Measurements from ENCODE around the gene PDE8B. TPM values are rescaled to one million over a fixed set of nuclear protein-coding genes. Genes with fewer than 3 reads are reported as not detected.

Gene PDE8B
- polyA plus RNA-seq, 1 experiment = 0.02 TPM

DNA sequence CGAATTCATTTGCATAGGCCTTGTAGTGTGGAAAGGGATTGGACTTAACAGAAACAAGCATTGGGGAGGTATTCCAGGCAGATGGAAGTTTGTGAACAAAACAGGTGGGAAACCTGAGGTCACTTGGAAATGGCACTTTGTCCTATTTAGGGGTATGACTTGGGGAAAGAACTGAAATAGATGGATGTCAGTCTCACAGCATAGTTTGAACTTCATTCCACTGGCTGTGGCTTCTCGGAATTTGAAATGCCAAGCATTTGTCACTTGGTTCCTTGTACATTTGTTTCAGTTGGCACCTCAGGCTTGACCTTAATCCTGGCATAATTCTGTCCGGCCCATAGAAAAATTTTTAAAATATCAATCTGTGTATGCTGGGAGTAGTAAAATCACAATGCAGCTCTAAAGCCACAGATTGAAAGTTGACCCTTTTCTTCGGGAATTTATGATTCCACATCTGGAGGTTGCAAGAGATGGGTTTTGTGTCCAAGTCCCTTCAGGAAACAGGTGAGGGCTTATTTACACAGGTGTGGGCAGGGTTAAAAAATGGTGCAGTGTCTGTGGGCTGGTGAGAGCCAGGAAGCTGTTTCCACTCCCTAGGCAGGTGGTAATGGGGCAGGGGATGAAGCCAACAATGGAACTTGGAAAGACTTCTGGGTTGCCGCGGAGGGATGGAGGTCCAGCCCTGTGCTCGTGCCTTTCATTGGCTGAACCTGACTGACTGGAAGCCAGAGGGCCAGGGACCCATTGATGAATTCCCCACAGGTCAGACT, 39.2 kb upstream of the PDE8B start:
- Histone ChIP-seq H3K27ac (ENCODE audit: low read depth, low read length) (no peak overlapping the region), H3K9me3 (ENCODE audit: control insufficient read depth, insufficient read depth, low read length) (no peaks in the 10 kb centered on the region; the same call in 1 of the 2 replicates), H3K27me3 (ENCODE audit: control insufficient read depth, insufficient read depth, low read length) (peaks cover 12% of the 10 kb centered on the region), H3K4me3 (ENCODE audit: low read depth, low read length) (no peak overlapping the region)
- POLR2A ChIA-PET = no interaction called here
- no peak for DNase-seq (ENCODE audit: low read depth, low spot score)
- TF ChIP-seq CTCF (IDR thresholded peaks at IDR 0.05; ENCODE audit: low read depth, low read length) = no peak
- CTCF ChIA-PET = interaction anchor here (1.6 to 3.0 kb wide), 2 partner anchors 10 to 27 kb away, joined by 3 to 13 read pairs; no protein-coding TSS in a partner anchor

GRCh38 chr5:77172713-77173328, 37.7 kb upstream of the PDE8B start:
- no peak overlapping the region for H3K4me3 ChIP-seq (ENCODE audit: low read depth, low read length)
- no peak overlapping the region for H3K27ac ChIP-seq (ENCODE audit: low read depth, low read length)
- no peaks in the 10 kb centered on the region; the same call in 1 of the 2 replicates for H3K9me3 ChIP-seq (ENCODE audit: control insufficient read depth, insufficient read depth, low read length)
- TF ChIP-seq CTCF (IDR thresholded peaks at IDR 0.05; ENCODE audit: low read depth, low read length) = no peak
- no peak for DNase-seq (ENCODE audit: low read depth, low spot score)
- ChIA-PET CTCF (no interaction called here), POLR2A (no interaction called here)
- H3K27me3 ChIP-seq (ENCODE audit: control insufficient read depth, insufficient read depth, low read length) = peaks cover 22% of the 10 kb centered on the region

- Histone ChIP-seq H3K27ac (ENCODE audit: low read depth, low read length) (no peak overlapping the region), H3K9me3 (ENCODE audit: control insufficient read depth, insufficient read depth, low read length) (no peaks in the 10 kb centered on the region), H3K4me3 (ENCODE audit: low read depth, low read length) (no peak overlapping the region), H3K27me3 (ENCODE audit: control insufficient read depth, insufficient read depth, low read length) (peaks cover 27% of the 10 kb centered on the region)
- no peak for TF ChIP-seq CTCF (IDR thresholded peaks at IDR 0.05; ENCODE audit: low read depth, low read length)
- ChIA-PET CTCF (interaction anchor here (0.9 to 2.4 kb wide), 2 partner anchors 30 to 318 kb away, joined by 6 to 10 read pairs; no protein-coding TSS in a partner anchor), POLR2A (no interaction called here)
- no peak for DNase-seq (ENCODE audit: low read depth, low spot score)
These were observed 36.0 kb upstream of the PDE8B start for GRCh38 chr5:77174526-77174925.

- Histone ChIP-seq H3K4me3 (ENCODE audit: low read depth, low read length) (no peak overlapping the region), H3K27ac (ENCODE audit: low read depth, low read length) (no peak overlapping the region), H3K9me3 (ENCODE audit: control insufficient read depth, insufficient read depth, low read length) (no peaks in the 10 kb centered on the region; the same call in 1 of the 2 replicates), H3K27me3 (ENCODE audit: control insufficient read depth, insufficient read depth, low read length) (peaks cover 33% of the 10 kb centered on the region)
- no peak for DNase-seq (ENCODE audit: low read depth, low spot score)
- TF ChIP-seq CTCF (IDR thresholded peaks at IDR 0.05; ENCODE audit: low read depth, low read length) = no peak
- ChIA-PET CTCF (interaction anchor here (2.4 kb wide), 1 partner anchor 31 kb away, joined by 10 read pairs; no protein-coding TSS in a partner anchor), POLR2A (no interaction called here)
These were observed 35.2 kb upstream of the PDE8B start for GRCh38 chr5:77175231-77175630.

DNA sequence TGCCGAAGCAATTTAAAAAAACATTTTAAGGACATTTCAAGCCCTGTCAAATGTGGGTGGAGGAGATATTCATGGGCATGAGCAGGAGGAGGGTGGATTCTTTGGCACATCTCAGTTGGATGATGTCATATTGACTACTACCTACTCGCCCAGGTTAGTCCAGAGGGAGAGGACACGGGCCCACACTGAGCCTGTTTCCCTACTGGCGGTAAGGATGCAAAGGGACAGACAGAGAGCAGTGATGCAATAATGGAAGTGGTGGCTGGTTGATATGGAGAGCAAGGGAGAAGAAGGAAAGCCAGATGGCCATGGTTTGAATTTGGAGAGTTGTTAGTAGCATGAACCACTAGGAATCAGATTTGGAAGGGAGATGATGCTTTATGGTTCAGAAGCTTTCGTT, 34.1 kb upstream of the PDE8B start:
- CTCF ChIA-PET = no interaction called here
- POLR2A ChIA-PET = no interaction called here
- no peak for TF ChIP-seq CTCF (IDR thresholded peaks at IDR 0.05; ENCODE audit: low read depth, low read length)
- Histone ChIP-seq H3K27ac (ENCODE audit: low read depth, low read length) (no peak overlapping the region), H3K4me3 (ENCODE audit: low read depth, low read length) (no peak overlapping the region), H3K9me3 (ENCODE audit: control insufficient read depth, insufficient read depth, low read length) (no peaks in the 10 kb centered on the region; the same call in 1 of the 2 replicates), H3K27me3 (ENCODE audit: control insufficient read depth, insufficient read depth, low read length) (peaks cover 41% of the 10 kb centered on the region)
- DNase-seq (ENCODE audit: low read depth, low spot score) = no peak
